Pancreas (tissue), 10 donors: ENCODE results near the gene FMNL2. TPM values are rescaled to one million over a fixed set of nuclear protein-coding genes. Genes with fewer than 3 reads are reported as not detected.
A peak's percentile ranks its signal among the peaks of the same experiment; 100 is the strongest.

Experiments used
- ATAC-seq, 4 donors: fragments of 200-7000 bp; cut with Tn5 transposase; one replicate each; pipeline versions ENCODE4 v1.8.0 to v1.9.1; 2020; ENCODE audit warnings: mild to moderate bottlenecking in 4 of 4, moderate library complexity in 4 of 4
- DNase-seq, 6 donors: peaks; one replicate each; pipeline ENCODE4 v3.0.0-alpha.2; 2020
- FAIRE-seq: peaks from 2 replicates; lab custom pipeline; 2012; peaks lifted over from hg19 to GRCh38; lab: Jason Lieb, UNC
- H3K27ac ChIP-seq, 4 donors: fragments of 200-600 bp; sonication (generic); 1 replicate in 3 of 4; 2 replicates in 1 of 4; pipeline versions ENCODE4 v1.5.0 to v1.8.0; 2020
- H3K27me3 ChIP-seq, 4 donors: fragments of 200-600 bp; one replicate each; pipeline ENCODE4 v1.8.0; 2021
- H3K36me3 ChIP-seq, 3 donors: fragments of 200-600 bp; sonication (generic) in 1 of 3; one replicate each; pipeline versions ENCODE4 v1.5.0 to v1.8.0; 2020 to 2021
- H3K4me1 ChIP-seq, 3 donors: fragments of 200-600 bp; one replicate each; pipeline ENCODE4 v1.8.0; 2021
- H3K4me3 ChIP-seq, 4 donors: fragments of 200-600 bp; sonication (generic) in 2 of 4; one replicate each; pipeline versions ENCODE4 v1.5.0 to v1.8.0; 2020 to 2021
- H3K9me3 ChIP-seq, 4 donors: fragments of 200-600 bp; one replicate each; pipeline ENCODE4 v1.8.0; 2021
- WGBS, 2 donors: extraction: QIAGEN DNeasy Blood & Tissue Kit; methylation state at CpG; one replicate each; pipeline ENCODE4 v1.1.7; 2013; 5-methylcytosine and 5-hydroxymethylcytosine counted together
- intact Hi-C, 3 donors: fragments of 100-400 bp; cut with DNase I; formaldehyde crosslinking; loops; one replicate each; pipeline versions ENCODE4 v1.11.1 to v1.14.2; 2022
- polyA plus RNA-seq, 2 donors: library from polyadenylated mRNA; stranded (reverse); fragments of 200-250 nt; gene quantifications; one replicate each; pipeline ENCODE4 v1.2.3, GENCODE V29; 2013
- total RNA-seq, 6 donors: library from RNA; stranded (reverse); fragmentation: NEBNext Ultra II Directional in 4 of 6; extraction: Animal tissue kit (Norgen Biotek cat#: 25700) in 4 of 6; gene quantifications; one replicate each; pipeline versions ENCODE4 v1.2.1 to v1.2.4, GENCODE V29; 2021 to 2023
- TF ChIP-seq, protein P1 (sequence below), 4 donors: fragments of 200-600 bp; sonication (generic) in 3 of 4; IDR thresholded peaks; one replicate each; pipeline versions ENCODE4 v1.5.0 to v1.8.0; 2021; ENCODE audit warnings: antibody characterized with exemption in 4 of 4
- donor health status: healthy with polysubstance abuse.
- donor health status: DM: no; HTN: no; CAD: no; lungs with moderate emphysema.
- donor health status: DM: no; HTN: no; CAD: no.
- donor health status: control.
- donor health status: control.
- donor health status: Bipolar disorder and iron deficiency.
- donor health status: DM: yes; HTN: yes; CAD: no.
- donor health status: DM: no; HTN: no; CAD: no.
- donor health status: DM: no; HTN: no; CAD: no.
- donor health status: DM: yes; HTN: yes; CAD: no.

The FMNL2 gene
- total and polyA plus RNA-seq, 8 donors: 7.5 to 22.3 (median 11.3) TPM

DNA sequence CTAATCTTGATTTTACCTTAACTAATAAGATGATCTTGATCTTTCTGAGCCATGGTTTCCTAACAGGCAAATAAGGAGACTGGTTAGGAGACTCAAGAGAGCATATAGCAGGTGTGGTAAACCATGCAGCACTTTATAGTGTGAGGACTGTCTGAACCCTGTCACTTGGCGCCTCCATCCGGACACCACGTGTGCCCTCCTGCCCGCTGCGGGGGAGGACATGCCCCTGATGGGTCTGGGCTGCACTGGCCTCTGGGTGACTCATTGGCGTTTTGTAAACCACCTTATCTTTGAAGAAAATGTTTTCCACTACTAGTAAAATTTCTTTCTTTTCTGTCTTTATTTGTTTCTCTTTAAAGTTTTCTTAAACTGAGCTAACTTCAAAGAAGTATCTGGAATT lies 131.1 kb downstream of the FMNL2 start:
- ATAC-seq: peak in 1 of 4 donors; percentile 35
- TF ChIP-seq, protein P1, sequence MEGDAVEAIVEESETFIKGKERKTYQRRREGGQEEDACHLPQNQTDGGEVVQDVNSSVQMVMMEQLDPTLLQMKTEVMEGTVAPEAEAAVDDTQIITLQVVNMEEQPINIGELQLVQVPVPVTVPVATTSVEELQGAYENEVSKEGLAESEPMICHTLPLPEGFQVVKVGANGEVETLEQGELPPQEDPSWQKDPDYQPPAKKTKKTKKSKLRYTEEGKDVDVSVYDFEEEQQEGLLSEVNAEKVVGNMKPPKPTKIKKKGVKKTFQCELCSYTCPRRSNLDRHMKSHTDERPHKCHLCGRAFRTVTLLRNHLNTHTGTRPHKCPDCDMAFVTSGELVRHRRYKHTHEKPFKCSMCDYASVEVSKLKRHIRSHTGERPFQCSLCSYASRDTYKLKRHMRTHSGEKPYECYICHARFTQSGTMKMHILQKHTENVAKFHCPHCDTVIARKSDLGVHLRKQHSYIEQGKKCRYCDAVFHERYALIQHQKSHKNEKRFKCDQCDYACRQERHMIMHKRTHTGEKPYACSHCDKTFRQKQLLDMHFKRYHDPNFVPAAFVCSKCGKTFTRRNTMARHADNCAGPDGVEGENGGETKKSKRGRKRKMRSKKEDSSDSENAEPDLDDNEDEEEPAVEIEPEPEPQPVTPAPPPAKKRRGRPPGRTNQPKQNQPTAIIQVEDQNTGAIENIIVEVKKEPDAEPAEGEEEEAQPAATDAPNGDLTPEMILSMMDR (IDR thresholded peaks at IDR 0.05): no peak
- H3K36me3 ChIP-seq: no peaks in the 10 kb centered on the region
- peaks cover 5 to 26% (median 11%) of the 10 kb centered on the region in 3 donors for H3K4me1 ChIP-seq
- DNase-seq: no peak
- intact Hi-C loops: no loop called here
- H3K9me3 ChIP-seq: no peaks in the 10 kb centered on the region
- H3K27ac ChIP-seq: no peak overlapping the region
- no peaks in the 10 kb centered on the region for H3K27me3 ChIP-seq
- 72 to 81% methylated on average over 6 of the region's 6 CpGs for WGBS, 2 donors
- no peak for FAIRE-seq
- no peak overlapping the region for H3K4me3 ChIP-seq

DNA sequence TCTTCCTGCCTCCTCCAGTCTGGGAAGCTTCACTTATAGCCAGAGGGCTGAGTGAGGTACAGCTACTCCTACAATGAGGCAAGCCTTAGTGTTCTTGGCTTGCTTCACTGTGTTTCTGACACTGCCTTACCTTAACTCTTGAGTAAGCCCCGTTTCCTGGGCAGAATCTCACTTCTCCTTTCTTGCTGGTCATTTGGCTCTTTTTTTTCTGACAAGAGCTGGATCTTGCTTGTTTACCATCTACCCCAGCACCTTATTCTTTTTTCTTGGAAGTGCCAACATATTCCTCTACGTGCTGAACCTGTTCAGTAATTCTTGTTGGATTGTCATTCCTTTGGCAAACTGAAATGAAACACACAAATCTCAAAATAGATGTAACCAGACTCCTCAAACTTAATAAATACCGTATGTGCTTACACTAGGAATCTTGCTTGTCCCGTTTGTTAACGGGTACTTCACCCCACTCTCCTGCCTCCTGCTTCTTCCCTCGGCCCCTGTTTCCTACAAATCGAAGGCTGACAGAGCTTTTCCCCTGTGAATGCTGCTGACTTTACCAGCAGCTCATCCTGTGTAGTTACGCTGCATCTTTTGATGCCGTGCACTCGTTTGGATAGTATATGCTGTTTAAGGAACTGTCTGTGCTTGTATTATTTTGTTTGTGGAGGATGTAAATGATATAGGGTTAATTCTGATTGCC lies 132.2 kb downstream of the FMNL2 start:
- FAIRE-seq: no peak
- Histone ChIP-seq H3K4me3 (no peak overlapping the region), H3K4me1 (peaks cover 11 to 37% (median 22%) of the 10 kb centered on the region in 3 donors), H3K36me3 (no peaks in the 10 kb centered on the region), H3K27ac (peak overlapping the region in 1 of 4 donors; percentile 17), H3K27me3 (no peaks in the 10 kb centered on the region), H3K9me3 (no peaks in the 10 kb centered on the region)
- peak in 2 of 4 donors; percentile 36 to 49 for ATAC-seq
- TF ChIP-seq, protein P1 (IDR thresholded peaks at IDR 0.05): no peak
- 76 to 78% methylated on average over 10 of the region's 10 CpGs for WGBS, 2 donors
- no peak for DNase-seq
- intact Hi-C loops: no loop called here

DNA sequence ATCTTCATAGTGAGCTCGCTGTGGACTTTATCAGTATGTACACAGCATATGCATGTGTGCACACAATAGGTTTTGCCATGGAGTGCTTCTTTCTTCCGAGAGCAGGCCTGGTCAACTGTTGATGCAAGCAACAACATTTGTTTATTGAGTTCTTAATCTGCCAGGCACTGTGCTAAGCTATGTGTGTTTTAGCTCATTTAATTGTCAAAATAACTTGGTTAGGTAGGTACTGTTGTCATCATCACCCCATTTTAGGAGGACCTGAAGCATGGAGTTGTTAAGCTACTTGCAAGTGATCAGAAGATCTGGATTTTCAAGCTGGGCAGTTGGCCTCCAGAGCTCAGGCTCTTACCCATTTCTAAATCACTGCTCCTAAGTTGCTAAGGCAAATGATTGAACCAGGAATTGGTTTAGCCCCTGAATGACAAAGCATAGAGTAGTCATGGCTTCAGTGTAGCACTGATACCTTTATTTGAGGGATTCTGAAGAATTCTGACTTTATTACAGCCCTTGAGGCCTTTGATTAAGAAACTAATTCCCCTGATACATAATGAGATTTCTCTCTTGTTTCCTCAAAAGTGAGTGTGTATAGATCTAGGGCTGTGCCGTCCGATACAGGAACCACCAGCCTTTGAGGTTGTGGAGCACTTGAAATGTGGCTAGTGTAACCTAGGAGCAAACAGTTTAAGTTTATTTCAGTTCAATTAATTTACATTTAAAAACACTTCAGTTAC lies 132.9 kb downstream of the FMNL2 start:
- intact Hi-C loops: no loop called here
- WGBS, 2 donors: 69% methylated on average over 4 of the region's 4 CpGs
- TF ChIP-seq, protein P1 (IDR thresholded peaks at IDR 0.05): no peak
- DNase-seq: no peak
- H3K27ac ChIP-seq: peak overlapping the region in 1 of 4 donors; percentile 14
- no peaks in the 10 kb centered on the region for H3K9me3 ChIP-seq
- H3K36me3 ChIP-seq: no peaks in the 10 kb centered on the region
- no peak overlapping the region for H3K4me3 ChIP-seq
- no peak for FAIRE-seq
- H3K27me3 ChIP-seq: no peaks in the 10 kb centered on the region
- ATAC-seq: peak in 2 of 4 donors; percentile 29 to 37
- peaks cover 18 to 44% (median 27%) of the 10 kb centered on the region in 3 donors for H3K4me1 ChIP-seq

DNA sequence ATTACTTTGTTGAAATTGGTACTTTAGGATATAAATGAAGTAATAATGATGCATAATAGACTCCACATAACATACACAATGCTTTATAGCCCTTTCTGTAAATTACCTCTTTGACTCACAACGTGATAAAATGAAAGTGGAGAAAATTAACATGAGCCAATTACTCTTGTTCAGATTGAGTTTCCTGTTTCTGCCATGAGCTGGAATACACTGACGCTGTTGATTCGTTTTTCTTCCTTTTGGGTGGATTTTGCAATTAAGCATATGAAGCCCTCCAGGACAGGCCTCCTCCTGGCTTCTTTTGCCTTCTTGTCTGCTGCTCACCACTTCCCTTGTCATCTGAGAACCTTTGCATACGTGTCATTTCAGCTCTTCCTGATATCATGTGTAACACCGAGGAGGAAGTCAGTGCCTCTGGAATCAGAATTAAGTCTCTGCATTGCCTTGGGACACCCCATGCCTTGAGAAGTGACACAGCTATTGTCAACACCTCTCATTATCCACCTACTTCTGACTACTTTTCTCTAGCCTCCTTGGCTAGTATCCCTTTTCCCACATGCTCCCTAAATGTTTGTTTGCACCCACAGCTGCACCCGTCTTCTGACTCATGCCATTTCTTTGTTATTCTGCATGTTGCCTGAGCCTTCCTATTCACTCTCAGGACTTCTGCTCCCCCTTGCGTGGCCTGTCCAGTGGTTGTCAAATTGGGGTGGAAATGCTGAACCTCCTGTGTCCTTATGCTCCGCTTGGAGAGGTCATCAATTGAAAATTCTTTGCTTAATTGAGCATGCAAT lies 134.1 kb downstream of the FMNL2 start:
- WGBS, 2 donors: 47 to 54% methylated on average over 8 of the region's 8 CpGs
- TF ChIP-seq, protein P1 (IDR thresholded peaks at IDR 0.05): no peak
- H3K27ac ChIP-seq: peak overlapping the region in 2 of 4 donors; percentile 24 to 57
- H3K9me3 ChIP-seq: no peaks in the 10 kb centered on the region
- H3K4me1 ChIP-seq: peaks cover 23 to 48% (median 31%) of the 10 kb centered on the region in 3 donors
- no peaks in the 10 kb centered on the region for H3K27me3 ChIP-seq
- ATAC-seq (peak; percentile 6 to 40 (median 26)), FAIRE-seq (no peak), DNase-seq (no peak)
- intact Hi-C loops: no loop called here
- H3K4me3 ChIP-seq: no peak overlapping the region
- no peaks in the 10 kb centered on the region for H3K36me3 ChIP-seq
